Stimulated activated CD4-positive, alpha-beta T cell treated with anti-CD3 and anti-CD28 coated beads, Interleukin-1b, Interleukin-23, amount 100 ng/mL, for 48 hours (primary cell): ENCODE data around the gene TBC1D26.
A peak's percentile ranks its signal among the peaks of the same experiment; 100 is the strongest.
"Not testable (repeated sequence)": the region's sequence is repeated elsewhere in the genome, so short reads cannot be mapped to it uniquely, and the experiment has no call there.

ENCODE experiments used
- DNase-seq: peaks from one replicate; pipeline ENCODE4 v3.0.0-alpha.2; 2020

Gene TBC1D26

GRCh38 chr17:15731900-15732299, at the start of gene TBC1D26:
TSS of gene TBC1D26 (plus strand) at chr17:15732283. CDS start at chr17:15735349, 3,066 bp downstream.
- DNase-seq = not testable (repeated sequence)

GRCh38 chr17:15683135-15683534, 48.9 kb upstream of the TBC1D26 start:
- not testable (repeated sequence) for DNase-seq

- peak; percentile 75 for DNase-seq
Measured at GRCh38 chr17:15683824-15684478, 48.1 kb upstream of the TBC1D26 start, which contains the start of gene TRIM16. TSS of gene TRIM16 (minus strand) at chr17:15684311. CDS start at chr17:15651609, 32,702 bp downstream.

DNA sequence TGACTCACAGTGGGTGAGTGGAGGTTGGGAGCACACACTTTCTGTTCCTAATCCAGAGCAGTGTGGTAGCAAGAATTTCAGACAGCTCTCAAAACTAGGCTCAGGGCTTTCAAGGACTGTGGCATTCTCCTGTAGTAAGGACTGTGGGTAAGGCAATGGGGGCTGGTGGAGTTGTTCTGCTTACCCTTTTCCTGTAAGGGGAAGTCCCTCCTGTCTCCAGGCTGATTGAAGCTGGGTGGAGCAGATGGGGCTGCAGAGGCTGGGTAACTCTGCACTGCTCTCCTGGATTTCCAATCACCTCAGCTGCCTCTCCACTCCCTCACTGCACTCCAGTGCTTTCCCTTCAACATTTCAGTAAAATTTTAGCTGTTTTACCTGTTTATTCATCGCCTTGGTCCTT, 44.6 kb upstream of the TBC1D26 start:
- DNase-seq = not testable (repeated sequence)

- not testable (repeated sequence) for DNase-seq
Measured at GRCh38 chr17:15698967-15699366, 33.1 kb upstream of the TBC1D26 start.

DNA sequence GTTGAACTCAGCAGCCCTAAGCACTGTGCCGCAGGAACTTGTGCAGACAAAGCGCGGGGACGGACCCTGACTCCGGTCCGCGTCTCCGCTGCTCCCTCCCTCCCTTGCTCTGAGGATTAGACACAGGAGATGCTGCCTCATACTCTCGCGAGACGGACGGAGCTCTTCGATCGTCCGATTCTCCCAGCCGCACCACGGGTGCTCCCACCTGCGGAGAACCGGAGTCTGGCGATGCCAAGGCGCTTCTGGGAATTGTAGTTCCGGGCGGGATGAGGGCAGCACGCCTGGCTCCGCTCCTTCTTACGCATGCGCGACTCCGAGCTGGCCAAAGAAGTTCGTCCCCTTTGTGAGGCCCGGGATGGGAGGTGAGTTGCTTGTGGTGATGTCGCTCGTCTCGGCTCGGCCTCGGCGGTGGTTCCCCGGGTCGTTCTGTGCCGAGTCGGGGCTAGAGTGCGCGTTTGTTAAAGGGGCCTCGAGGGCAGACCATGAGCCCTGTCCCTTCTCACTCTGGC, 32.6 kb upstream of the TBC1D26 start, which contains the start of gene ZNF286A:
Gene ZNF286A, plus strand, starts transcription at position 340 of the 512 bp plus-strand sequence. CDS start 578 bp downstream, outside the sequence.
- DNase-seq = peak; percentile 99

- DNase-seq = not testable (repeated sequence)
Measured at GRCh38 chr17:15699937-15700336, 32.1 kb upstream of the TBC1D26 start.

DNA sequence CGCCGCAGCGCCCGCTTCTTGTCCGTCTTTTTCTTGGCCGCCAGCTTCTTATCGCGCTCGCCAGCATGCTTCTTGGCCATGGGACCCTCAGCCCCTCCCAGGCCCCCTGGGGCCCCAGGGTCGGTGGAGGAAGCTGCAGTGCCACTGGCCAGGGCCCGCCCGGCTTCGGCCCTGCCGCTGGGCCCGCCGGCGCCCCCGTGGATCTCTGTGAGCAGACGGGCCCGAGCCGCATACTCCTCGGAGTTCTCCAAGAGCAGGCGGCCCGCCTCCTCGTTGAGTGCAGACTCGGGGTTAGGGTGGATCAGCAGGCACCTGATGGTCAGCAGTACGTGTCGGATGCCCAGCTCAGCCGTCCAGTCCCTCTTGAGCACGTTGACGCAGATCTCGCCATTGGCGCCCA, 27.8 kb upstream of the TBC1D26 start:
- not testable (repeated sequence) for DNase-seq

GRCh38 chr17:15704813-15705212, 27.3 kb upstream of the TBC1D26 start:
- DNase-seq = not testable (repeated sequence)

DNA sequence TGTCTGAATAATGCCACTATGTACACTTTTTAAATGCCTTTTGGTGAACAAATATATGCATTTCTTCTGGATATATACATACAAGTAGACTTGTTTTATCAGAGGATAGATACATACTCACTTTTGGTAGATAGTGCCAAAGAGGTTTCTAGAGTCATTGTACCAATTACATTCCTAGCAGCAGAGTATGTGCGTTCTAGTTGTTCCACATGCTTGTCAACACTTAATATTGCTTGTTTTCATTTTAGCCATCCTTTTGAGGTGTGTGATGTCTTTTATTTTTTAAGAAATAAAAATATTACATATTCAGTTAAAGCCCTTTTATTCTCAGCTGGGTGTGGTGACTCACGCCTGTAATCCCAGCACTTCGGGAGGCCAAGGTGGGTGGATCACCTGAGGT, 23.2 kb upstream of the TBC1D26 start:
- not testable (repeated sequence) for DNase-seq

- DNase-seq = not testable (repeated sequence)
Measured at GRCh38 chr17:15716601-15717563, 15.2 kb upstream of the TBC1D26 start.

GRCh38 chr17:15730535-15730934, 1.5 kb upstream of the TBC1D26 start:
- DNase-seq = not testable (repeated sequence)

DNA sequence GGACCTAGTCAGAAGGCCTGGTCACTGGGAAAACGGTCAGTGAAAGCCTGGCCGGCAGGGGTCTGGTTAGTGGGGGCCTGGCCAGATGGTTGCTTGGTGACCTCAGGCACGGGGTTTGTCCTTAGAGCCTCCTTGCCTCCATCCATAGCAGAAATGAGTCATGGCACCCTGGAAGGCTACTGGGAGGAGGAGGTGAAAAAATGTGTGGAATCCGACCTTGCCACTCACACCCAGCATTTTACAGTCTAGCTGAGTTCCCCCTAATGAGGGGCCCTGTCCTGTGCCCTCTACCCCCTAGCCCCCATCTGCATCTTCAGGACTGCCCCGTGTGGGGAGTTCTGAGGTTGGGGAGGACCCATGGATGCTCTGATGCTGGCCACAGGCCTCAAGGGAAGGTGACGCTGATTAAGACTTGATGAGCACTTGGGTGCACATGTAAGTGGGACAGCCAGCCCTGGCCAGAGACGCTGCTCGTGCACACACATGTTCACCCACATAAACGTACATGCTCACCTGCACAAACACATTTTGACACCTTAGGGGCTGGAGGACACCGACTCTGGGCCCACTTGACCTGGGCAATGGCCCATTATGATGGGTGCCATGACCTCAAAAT, 1.2 kb downstream of the TBC1D26 start:
- DNase-seq = not testable (repeated sequence)

DNA sequence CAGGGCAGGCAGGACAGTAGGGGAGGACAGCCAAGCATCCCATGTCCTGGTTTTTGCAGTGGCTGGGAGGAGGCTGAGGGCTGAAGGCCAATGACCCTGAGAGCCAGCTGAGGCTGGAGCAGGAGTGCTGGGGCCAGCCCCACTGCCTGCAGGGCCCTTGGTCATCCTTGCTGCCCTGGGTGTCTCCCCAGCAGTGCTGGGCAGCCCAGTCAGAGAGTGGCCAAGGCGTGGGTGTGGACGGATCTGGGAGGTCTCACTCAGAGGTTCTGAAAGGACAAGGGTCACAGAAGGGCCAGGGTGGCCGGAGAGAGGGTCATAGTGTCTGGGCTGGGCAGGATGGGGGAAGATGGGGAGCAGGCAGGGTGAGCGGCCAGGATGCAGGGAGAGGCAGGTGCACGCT, 4.5 kb downstream of the TBC1D26 start:
- not testable (repeated sequence) for DNase-seq

DNA sequence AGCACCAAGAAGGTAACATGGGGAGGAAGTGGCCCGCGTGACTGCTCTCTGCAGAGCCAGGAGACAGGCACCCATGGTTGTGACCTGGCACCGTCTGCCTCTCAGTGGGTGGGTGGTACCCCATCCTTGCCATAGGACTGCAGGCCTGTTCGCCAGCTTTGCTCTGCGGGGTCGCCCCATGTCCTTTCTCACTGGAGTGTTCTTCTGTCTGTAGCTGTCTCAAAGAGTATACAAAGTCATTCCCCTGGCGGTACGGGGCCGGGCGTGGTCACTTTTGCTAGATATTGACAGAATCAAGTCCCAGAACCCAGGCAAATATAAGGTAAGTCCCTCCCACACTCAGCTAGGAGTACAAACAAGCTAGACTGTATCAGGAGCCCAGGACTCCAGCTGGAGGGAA, 6.0 kb downstream of the TBC1D26 start:
- no peak for DNase-seq

- not testable (repeated sequence) for DNase-seq
Measured at GRCh38 chr17:15739259-15739658, 7.2 kb downstream of the TBC1D26 start.

DNA sequence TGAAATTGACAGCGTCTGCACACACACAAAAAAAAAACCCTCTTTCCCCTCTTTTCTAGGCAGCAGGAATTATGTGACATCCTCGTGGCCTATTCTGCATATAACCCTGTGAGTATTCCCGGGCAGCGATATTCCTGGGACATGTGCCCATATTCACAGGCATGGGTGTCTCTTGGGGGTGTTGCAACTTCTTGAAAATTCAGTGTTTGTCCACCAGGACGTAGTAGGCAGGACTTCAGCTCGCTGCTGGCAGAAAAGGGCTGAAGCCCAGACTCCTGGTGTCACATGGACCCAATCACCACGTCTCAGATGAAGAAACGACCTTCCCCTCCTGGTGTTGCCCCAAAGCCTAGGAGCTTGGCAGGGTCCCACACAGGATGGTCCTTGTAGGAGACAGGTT, 8.0 kb downstream of the TBC1D26 start:
- DNase-seq = not testable (repeated sequence)

- DNase-seq = no peak
Measured at GRCh38 chr17:15740570-15741120, 8.6 kb downstream of the TBC1D26 start.

- no peak for DNase-seq
Measured at GRCh38 chr17:15741624-15742023, 9.5 kb downstream of the TBC1D26 start.

DNA sequence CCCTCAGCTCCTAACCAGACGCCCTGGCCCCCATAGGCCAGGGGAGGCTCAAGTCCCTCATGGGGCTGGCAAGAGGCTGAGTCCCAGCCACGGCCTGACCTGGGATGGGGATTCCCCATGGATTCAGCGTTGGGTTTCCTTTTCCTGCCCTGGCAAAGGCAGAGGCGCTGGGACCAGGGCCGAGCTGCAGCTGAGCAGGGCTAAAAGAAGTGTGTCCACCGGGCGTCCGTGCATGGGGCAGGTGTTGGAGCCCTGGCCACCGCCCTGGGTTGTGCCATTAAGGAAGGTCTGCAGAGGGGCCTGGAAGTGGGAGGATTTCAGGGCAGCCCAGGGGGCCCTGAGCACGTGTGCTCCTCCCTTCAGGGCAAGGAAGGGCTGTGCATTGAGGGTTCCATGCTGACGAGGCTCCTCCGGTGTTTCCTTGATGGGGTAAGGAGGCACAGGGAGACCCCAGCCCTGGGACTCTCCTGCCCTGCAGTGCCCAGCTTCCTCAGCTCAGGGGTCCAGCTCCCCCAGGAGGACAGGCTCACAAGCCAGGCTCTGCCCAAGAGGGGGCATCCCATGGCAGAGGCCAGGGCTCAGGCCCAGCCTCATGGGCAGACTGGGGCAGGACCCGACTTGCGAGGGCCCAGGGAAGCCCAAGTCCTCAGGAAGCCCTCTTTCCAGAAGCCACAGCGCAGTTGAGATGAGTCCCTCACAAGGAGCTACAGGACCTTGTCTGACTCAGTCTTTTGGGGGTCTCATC, 10.1 kb downstream of the TBC1D26 start:
- no peak for DNase-seq

DNA sequence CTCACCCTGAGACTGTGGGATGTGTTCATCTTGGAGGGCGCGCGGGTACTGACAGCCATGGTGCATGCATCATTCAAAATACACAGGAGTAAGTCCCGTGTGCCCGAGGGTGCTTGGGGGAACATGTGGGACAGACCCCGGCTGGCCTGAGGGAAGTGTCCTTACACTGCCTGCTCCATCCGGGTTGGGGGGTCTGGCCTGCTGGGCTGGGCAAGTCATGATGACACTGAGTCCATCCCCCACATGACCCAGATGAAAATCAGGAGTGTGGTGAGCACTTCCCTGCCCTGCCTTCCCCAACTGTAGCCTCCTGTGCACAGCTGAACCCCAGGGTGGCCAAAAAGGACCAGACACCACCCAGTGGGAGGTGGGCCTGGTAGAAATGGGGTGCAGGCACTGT, 10.8 kb downstream of the TBC1D26 start:
- DNase-seq = no peak
